ENCODE results near the gene FZR1.

GRCh38 chr19:3474010-3474409, 32.1 kb upstream of the FZR1 start:
- no peak for TF ChIP-seq CTCF (IDR thresholded peaks at IDR 0.05)
- TF ChIP-seq POLR2A (IDR thresholded peaks at IDR 0.05) = no peak
- no peak for TF ChIP-seq POLR2AphosphoS5 (IDR thresholded peaks at IDR 0.05)

Measured in transverse colon (tissue), 4 donors.